GM23248 (cell line): ENCODE data around the gene CCDC169. TPM values are rescaled to one million over a fixed set of nuclear protein-coding genes. Genes with fewer than 3 reads are reported as not detected.

Source experiments
- DNase-seq: peaks from one replicate; pipeline ENCODE4 v3.0.0-alpha.2; 2015
- H2AFZ ChIP-seq: fragments of 200-600 bp; sonication (generic); 2 replicates; pipeline ENCODE4 v1.6.1; 2016; ENCODE audit warnings: antibody characterized with exemption
- H3F3A ChIP-seq: fragments of 200-600 bp; sonication (generic); 2 replicates; pipeline ENCODE4 v1.6.1; 2016; ENCODE audit warnings: mild to moderate bottlenecking, antibody characterized with exemption, mixed run types; ENCODE audit not compliant: insufficient read depth
- H3K27ac ChIP-seq: fragments of 200-600 bp; sonication (generic); 2 replicates; pipeline ENCODE4 v1.5.1; 2016; ENCODE audit warnings: mild to moderate bottlenecking
- H3K27me3 ChIP-seq: fragments of 200-600 bp; sonication (generic); replicated peaks from 2 replicates; pipeline ENCODE4 v1.6.1; 2016; ENCODE audit warnings: mild to moderate bottlenecking; ENCODE audit not compliant: insufficient read depth
- H3K36me3 ChIP-seq: fragments of 200-600 bp; sonication (generic); 2 replicates; pipeline ENCODE4 v1.6.1; 2016; ENCODE audit warnings: low read depth, mild to moderate bottlenecking
- H3K4me1 ChIP-seq: fragments of 200-600 bp; sonication (generic); 2 replicates; pipeline ENCODE4 v1.6.1; 2016; ENCODE audit warnings: mild to moderate bottlenecking; ENCODE audit not compliant: insufficient read depth
- H3K4me2 ChIP-seq: fragments of 200-600 bp; sonication (generic); one replicate; pipeline ENCODE4 v1.6.1; 2016; ENCODE audit warnings: mild to moderate bottlenecking; ENCODE audit not compliant: unreplicated experiment
- H3K4me3 ChIP-seq: fragments of 200-600 bp; sonication (generic); 2 replicates; pipeline ENCODE4 v1.5.1; 2016; ENCODE audit warnings: mild to moderate bottlenecking
- H3K79me2 ChIP-seq: fragments of 200-600 bp; sonication (generic); 2 replicates; pipeline ENCODE4 v1.6.1; 2016; ENCODE audit warnings: mild to moderate bottlenecking; ENCODE audit not compliant: insufficient read depth
- H3K9ac ChIP-seq: fragments of 200-600 bp; sonication (generic); 2 replicates; pipeline ENCODE4 v1.6.1; 2016; ENCODE audit warnings: mild to moderate bottlenecking
- H3K9me2 ChIP-seq: fragments of 200-600 bp; sonication (generic); 2 replicates; pipeline ENCODE4 v1.6.1; 2016; ENCODE audit warnings: mixed run types, mild to moderate bottlenecking, moderate library complexity; ENCODE audit not compliant: insufficient read depth
- H3K9me3 ChIP-seq: fragments of 200-600 bp; sonication (generic); one replicate; pipeline ENCODE4 v1.6.1; 2017; ENCODE audit warnings: low read depth
- H4K20me1 ChIP-seq: fragments of 200-600 bp; sonication (generic); 2 replicates; pipeline ENCODE4 v1.6.0; 2016; ENCODE audit not compliant: insufficient read depth
- EZH2 ChIP-seq: fragments of 200-600 bp; sonication (generic); IDR thresholded peaks from 2 replicates; pipeline ENCODE4 v1.6.1; 2018; ENCODE audit warnings: antibody characterized with exemption, mild to moderate bottlenecking; ENCODE audit not compliant: insufficient read depth, poor library complexity, severe bottlenecking
- EZH2phosphoT487 ChIP-seq: fragments of 200-600 bp; sonication (generic); IDR thresholded peaks from 2 replicates; pipeline ENCODE4 v1.6.1; 2018; ENCODE audit warnings: antibody characterized with exemption, moderate library complexity, mild to moderate bottlenecking, low read depth; ENCODE audit not compliant: insufficient read depth
- WGBS, 2 experiments: methylation state at CpG; one replicate each; pipeline ENCODE4 v1.1.6; 2015 to 2017; ENCODE audit warnings: low lambda C conversion rate in 2 of 2, low coverage in 1 of 2; ENCODE audit errors: missing lambda C conversion rate in 2 of 2; 5-methylcytosine and 5-hydroxymethylcytosine counted together
- in situ Hi-C: fragments of 300-500 bp; cut with MboI; formaldehyde crosslinking; loops from 2 replicates; pipeline ENCODE4 v1.15.0; 2020
- polyA plus RNA-seq: library from polyadenylated mRNA; unstranded; fragments of >200 nt; fragmentation: Nextera tagmentation; extraction: Ambion mirVana; gene quantifications from 2 replicates; pipeline ENCODE4 v1.2.1, GENCODE V29; 2016
- total RNA-seq: library from RNA; depleted of rRNA; stranded (reverse); fragments of >200 nt; shearing (Covaris generic); gene quantifications from 2 replicates; pipeline ENCODE4 v1.2.3, GENCODE V29; 2014

Gene CCDC169
- total and polyA plus RNA-seq, 2 experiments from 2014 or later = 0.22 to 0.63 TPM

DNA sequence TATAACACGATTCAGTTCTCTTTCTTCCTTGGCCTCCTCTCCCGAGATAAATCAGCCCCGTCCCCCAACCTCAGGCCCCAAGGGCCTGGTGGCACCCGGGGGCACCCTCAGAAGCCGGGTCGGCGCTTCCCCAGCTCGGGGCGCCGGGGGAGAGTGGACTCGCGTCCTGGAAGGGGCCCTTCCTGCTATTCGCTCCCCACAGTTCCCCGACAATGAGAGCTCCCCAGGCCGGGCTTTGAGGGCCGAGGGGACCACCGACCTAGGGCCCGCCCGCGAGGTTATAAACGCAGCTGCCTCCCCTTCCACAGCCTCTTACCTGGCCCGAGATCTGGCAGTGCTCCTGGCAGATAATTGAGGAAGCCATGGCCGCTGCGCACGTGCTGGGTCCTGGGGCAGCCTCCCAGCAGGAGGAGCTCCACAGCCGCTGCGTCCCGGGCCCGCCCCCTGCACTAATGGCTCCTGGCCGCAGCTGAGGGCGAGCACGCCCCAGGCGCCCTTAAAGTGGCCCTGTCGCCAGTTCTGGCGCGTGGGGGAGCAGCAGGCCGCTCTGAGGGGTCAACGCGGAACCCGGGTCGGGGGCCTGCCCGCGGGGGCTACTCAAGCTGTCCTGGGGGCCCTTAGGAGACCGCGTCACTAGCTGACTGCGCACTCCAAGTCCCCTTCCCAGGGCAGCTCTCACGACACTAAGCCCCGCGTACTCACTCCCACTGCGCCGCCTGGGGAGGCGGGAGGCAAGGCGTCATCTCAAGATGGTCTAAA is 83.3 kb downstream of the CCDC169 start, which contains the start of gene SOHLH2:
Gene SOHLH2, minus strand, starts transcription at position 394 of the 759 bp plus-strand sequence. Its CDS starts 30 bp downstream, at position 364.
- H3K79me2 ChIP-seq = no peaks in the 10 kb centered on the region
- H3K36me3 ChIP-seq = no peaks in the 10 kb centered on the region
- no peaks in the 10 kb centered on the region for H3K4me1 ChIP-seq
- no peak for TF ChIP-seq EZH2
- TF ChIP-seq EZH2phosphoT487 = no peak
- no peaks in the 10 kb centered on the region for H3K9me2 ChIP-seq
- no peaks in the 10 kb centered on the region for H3F3A ChIP-seq
- no peak within 1 kb of the TSS for H3K4me3 ChIP-seq
- WGBS, 2 experiments = 85 to 86% methylated on average over 39 to 53 of the region's 53 CpGs
- DNase-seq = no peak
- in situ Hi-C loops = no loop called here
- H3K27me3 ChIP-seq = no peaks in the 10 kb centered on the region; the same call in 1 of the 2 replicates
- H3K27ac ChIP-seq = no peak within 1 kb of the TSS
- no peak within 1 kb of the TSS for H3K9ac ChIP-seq
- H3K9me3 ChIP-seq = no peaks in the 10 kb centered on the region
- H4K20me1 ChIP-seq = no peaks in the 10 kb centered on the region
- no peak within 1 kb of the TSS for H3K4me2 ChIP-seq
- H2AFZ ChIP-seq = no peak within 1 kb of the TSS

DNA sequence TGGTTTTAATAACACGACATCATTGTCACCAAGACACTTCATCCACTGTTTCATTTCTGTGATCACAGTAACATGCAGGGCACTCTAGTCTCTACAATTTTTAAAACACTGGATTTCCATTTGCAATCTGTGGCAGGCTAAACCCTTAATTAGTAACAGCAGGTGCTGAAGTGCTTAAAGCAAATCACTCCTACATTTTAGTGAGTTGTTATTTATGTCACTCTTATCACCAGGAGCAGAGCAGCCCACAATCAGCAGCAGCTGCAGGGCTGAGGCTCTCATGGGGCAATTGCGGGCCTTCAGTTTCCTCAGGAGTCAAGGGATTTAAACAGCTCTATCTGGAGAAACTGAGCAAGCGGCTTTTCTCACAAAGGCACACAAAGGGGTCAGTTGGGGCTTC is 84.8 kb downstream of the CCDC169 start:
- DNase-seq = no peak
- no peaks in the 10 kb centered on the region for H3K79me2 ChIP-seq

DNA sequence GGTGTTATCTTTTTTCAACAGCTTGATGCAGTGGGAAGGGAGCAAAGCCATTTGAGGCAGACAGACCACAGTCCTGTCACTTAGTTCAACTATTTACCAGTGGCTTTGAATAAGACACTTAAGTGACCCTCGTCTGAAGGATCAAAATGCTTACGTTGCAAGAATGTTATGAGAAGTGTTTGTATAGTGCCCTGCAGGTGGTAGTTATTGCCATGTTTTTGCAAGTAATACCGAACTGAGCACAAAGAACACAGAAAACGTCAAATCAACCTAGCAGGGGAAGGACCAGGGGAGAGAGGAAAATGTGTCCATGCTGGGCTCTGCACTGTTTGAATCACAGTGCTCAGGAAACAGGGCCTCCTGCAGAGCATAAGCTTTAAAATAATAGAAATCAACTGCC is 86.0 kb downstream of the CCDC169 start:
- Histone ChIP-seq H3K4me1 (no peaks in the 10 kb centered on the region), H4K20me1 (no peaks in the 10 kb centered on the region), H3K27me3 (no peaks in the 10 kb centered on the region; the same call in 1 of the 2 replicates), H3K4me3 (no peak overlapping the region), H3K27ac (no peak overlapping the region), H3F3A (no peaks in the 10 kb centered on the region), H3K4me2 (no peak overlapping the region), H3K9me2 (no peaks in the 10 kb centered on the region), H3K9me3 (no peaks in the 10 kb centered on the region), H3K36me3 (no peaks in the 10 kb centered on the region), H3K79me2 (no peaks in the 10 kb centered on the region), H3K9ac (no peak overlapping the region), H2AFZ (no peak overlapping the region)
- DNase-seq = no peak
- TF ChIP-seq EZH2 = no peak
- TF ChIP-seq EZH2phosphoT487 = no peak
- in situ Hi-C loops = no loop called here
- 65 to 66% methylated on average over 4 of the region's 4 CpGs for WGBS, 2 experiments

More for the DNA sequence above, 84.8 kb downstream of the CCDC169 start:
- Histone ChIP-seq H3K4me2 (no peak overlapping the region), H2AFZ (no peak overlapping the region), H3K9me2 (no peaks in the 10 kb centered on the region), H3K36me3 (no peaks in the 10 kb centered on the region), H4K20me1 (no peaks in the 10 kb centered on the region), H3K9me3 (no peaks in the 10 kb centered on the region), H3K4me3 (no peak overlapping the region), H3K4me1 (no peaks in the 10 kb centered on the region), H3K27ac (no peak overlapping the region), H3K9ac (no peak overlapping the region), H3F3A (no peaks in the 10 kb centered on the region), H3K27me3 (no peaks in the 10 kb centered on the region; the same call in 1 of the 2 replicates)
- TF ChIP-seq EZH2 (no peak), EZH2phosphoT487 (no peak)
- WGBS, 2 experiments = 80 to 82% methylated on average over 3 of the region's 3 CpGs
- in situ Hi-C loops = no loop called here

DNA sequence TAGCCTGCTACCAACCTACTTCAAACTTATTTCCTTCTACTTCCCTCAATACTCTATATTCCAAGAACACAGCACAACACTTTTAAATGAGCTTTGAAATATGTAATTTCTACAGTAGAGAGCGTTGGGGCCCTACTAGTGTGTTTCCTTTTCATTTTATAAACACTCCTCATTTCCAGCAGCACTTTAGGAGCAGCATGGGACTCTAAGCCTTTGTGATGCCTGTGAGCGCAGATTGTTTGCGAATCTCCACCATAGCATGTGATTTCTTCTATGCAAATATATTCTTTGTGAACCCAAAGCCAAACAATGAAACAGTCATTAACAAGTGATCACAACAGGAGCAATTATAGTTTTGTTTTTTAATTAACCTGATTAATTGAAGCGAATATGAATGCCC is 86.9 kb downstream of the CCDC169 start:
- Histone ChIP-seq H3K9me2 (no peaks in the 10 kb centered on the region), H4K20me1 (no peaks in the 10 kb centered on the region), H3K79me2 (no peaks in the 10 kb centered on the region), H3K4me1 (no peaks in the 10 kb centered on the region), H3K27ac (no peak overlapping the region), H3F3A (no peaks in the 10 kb centered on the region), H3K9me3 (no peaks in the 10 kb centered on the region), H3K4me3 (no peak overlapping the region), H3K27me3 (peaks cover 3% of the 10 kb centered on the region; the same call in 1 of the 2 replicates), H3K36me3 (no peaks in the 10 kb centered on the region), H3K4me2 (no peak overlapping the region), H3K9ac (no peak overlapping the region), H2AFZ (no peak overlapping the region)
- no peak for DNase-seq
- WGBS, 2 experiments = 68 to 71% methylated on average over 4 of the region's 4 CpGs
- TF ChIP-seq EZH2phosphoT487 = no peak
- TF ChIP-seq EZH2 = no peak
- in situ Hi-C loops = no loop called here
